GM18870 (cell line): ENCODE data around the gene DPF1.
"Not testable (repeated sequence)": the region's sequence is repeated elsewhere in the genome, so short reads cannot be mapped to it uniquely, and the experiment has no call there.

Experiments used
- ATAC-seq: cut with Tn5 transposase; IDR thresholded peaks from one replicate; pipeline ENCODE4 v1.9.1; 2021; ENCODE audit warnings: moderate library complexity; ENCODE audit not compliant: unreplicated experiment

Gene DPF1

DNA sequence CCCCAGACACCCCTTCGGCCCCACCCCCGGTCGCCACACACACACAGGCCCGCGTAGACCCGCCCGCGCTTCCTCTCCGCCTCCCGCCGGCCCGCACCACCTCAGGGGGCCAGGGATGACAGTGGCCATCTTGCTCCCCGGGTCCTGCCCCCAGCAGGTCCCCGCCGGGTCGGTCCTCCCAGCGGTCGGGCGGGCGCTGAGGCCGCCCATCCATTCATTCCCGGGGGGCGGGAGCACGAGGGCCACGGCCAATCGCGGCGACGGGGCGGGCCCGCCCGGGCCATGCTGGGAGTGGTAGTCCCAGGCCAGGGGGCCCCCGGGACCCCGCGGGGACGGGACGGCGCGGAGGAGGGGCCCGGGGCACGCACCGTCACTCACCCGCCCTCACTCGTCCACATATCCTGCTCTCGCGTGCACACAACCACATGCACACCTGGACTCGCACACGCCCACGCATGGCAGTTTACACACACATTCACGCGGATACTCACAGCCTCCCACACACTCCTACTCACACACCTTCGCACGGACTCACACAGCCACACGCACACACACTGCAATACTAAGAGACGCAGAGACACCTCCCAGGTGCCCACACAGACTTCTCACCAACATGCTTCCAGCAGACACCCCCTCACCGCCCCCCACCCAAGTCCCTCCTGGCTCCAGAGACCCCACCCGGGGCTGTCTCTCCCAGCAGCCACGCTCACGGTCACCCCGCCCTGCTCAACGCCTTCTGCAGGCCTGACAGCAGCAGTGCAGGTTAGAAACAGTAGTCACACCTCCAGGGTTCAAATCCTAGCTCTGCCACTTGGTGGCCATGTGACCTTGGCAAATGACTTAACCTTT lies at the start of gene DPF1:
Gene DPF1, minus strand, starts transcription at position 209 of the 849 bp plus-strand sequence. Its CDS starts 80 bp downstream, at position 129.
- no peak for ATAC-seq

GRCh38 chr19:38273499-38273898 lies 49.5 kb upstream of the DPF1 start:
- ATAC-seq, result no peak

- ATAC-seq, result no peak
These were observed 46.7 kb upstream of the DPF1 start for GRCh38 chr19:38270587-38271167.

GRCh38 chr19:38268539-38268938 lies 44.5 kb upstream of the DPF1 start:
- no peak for ATAC-seq

DNA sequence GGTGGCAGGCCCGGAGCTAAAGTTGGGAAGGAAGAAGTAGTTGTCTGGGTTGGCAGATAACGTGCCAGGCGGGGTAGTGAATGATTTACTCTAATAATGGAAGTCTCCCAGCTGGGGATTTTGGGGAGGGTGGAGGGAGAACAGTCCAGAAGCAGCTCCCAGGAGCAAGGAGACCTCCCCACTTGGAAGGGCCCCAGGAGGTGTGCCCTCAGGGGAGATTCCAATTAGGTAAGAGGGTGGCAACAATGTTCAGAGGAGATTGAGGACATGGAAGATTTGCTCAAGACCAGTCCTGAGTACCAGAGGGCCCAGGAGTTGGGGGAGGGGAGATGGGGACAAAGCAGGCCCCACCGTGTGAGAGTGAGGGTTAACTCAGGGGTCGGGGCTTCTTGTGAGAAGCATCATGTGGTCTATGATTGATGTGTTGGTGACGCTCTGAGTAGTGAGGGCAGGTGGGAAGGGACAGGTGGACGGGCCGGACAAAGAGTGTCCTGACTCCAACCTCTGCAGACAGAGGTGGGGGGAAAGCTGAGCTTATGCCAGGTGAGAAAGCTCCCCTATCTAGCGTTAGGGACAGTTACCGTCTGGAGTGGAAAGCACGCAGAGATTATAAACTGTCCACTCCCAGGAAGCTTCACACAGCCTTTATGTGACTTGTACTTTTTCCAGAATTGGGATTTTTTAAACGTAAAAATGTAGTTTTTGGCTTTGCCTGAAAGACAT lies 43.9 kb upstream of the DPF1 start:
- ATAC-seq, result no peak

DNA sequence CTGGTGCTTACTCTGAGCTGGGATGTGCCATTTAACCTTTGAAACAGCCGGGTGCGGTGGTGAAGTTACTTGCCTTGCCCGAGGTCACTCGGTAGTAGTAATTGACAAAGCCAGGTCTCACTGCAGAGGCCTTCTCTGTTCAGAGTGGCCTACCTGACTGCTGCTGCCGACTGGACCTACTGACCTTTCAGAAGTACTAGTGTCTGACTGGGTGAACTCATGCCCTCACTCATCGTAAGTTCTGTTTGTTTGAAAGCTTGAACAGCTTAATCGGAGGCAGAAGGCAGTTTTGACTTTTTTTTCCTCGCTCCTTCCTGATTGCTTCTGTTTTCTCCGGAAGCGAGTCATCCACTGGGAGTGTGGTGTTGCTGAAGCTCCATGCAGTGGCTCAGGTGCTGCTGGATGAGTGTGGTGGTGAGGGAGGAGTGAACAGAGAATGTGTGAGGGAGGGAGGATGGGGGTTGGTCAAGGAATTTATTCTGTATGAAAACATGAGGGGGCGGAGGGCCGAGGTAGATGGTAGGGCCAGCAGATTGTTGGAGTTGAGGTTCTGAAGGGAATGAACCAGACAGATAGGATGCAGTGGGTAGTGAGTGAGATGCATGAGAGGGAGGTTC lies 43.1 kb upstream of the DPF1 start:
- no peak for ATAC-seq

GRCh38 chr19:38265921-38266429 lies 42.0 kb upstream of the DPF1 start:
- ATAC-seq, result no peak

- no peak for ATAC-seq
These were observed 41.3 kb upstream of the DPF1 start for GRCh38 chr19:38265213-38265861.

DNA sequence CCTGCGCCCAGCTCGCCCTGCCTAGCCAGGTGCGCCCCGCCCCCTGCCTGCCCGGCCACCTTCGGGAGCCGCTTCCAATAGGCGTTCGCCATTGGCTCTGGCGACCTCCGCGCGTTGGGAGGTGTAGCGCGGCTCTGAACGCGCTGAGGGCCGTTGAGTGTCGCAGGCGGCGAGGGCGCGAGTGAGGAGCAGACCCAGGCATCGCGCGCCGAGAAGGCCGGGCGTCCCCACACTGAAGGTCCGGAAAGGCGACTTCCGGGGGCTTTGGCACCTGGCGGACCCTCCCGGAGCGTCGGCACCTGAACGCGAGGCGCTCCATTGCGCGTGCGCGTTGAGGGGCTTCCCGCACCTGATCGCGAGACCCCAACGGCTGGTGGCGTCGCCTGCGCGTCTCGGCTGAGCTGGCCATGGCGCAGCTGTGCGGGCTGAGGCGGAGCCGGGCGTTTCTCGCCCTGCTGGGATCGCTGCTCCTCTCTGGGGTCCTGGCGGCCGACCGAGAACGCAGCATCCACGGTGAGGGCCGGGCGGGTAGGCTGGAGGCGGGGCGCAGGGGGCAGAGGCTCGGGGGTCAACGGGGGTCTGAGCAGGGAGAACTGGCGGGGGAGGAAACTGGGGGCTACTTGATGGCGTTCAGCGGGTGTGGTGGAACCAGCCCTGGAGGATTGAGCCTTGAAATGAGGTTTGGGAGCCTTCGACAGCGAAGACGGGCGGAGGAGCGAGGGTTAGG lies 40.6 kb upstream of the DPF1 start, which contains the start of gene SPINT2:
Gene SPINT2, plus strand, starts transcription at position 88 of the 727 bp plus-strand sequence. Its CDS starts 320 bp downstream, at position 408.
- no peak for ATAC-seq

DNA sequence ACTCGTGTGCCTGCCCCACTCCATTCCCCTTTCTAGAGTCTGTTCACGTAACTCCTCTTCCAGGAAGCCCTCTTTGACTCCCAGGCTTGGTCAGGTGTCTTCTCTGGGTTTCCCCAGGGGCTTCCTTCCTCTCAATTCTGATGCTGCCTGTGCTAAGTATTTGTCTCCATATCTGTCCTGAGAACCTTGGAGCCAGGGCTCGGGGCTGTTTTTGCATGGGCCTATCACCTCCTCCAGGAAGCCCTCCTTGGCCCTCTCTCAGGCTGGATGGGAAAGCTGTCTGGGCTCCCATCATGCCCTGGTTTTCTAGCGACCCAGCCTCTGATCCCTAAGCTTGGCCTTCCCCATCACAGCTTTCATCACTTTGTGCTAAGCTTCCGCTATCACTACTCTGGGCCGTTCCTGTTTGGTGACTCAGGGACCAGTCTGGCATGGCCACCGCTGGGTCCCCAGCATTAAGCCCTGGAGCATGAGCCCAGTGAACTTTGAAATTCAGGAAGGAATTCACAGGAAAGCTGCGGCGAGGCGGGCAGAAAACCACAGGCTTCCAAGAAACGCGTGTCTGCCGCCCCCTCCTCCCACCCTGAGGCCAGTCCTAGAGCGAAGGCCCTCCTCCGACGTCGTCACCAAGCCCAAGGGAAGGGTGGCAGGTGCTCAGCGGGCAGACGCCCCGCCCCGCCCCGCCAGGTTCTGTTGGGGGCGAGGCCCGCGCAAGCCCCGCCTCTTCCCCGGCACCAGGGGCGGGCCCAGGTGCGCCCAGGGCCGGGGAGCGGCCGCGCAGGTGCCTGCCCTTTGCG lies 39.9 kb upstream of the DPF1 start:
- ATAC-seq, result no peak

GRCh38 chr19:38262585-38263268 lies 38.7 kb upstream of the DPF1 start:
- no peak for ATAC-seq

DNA sequence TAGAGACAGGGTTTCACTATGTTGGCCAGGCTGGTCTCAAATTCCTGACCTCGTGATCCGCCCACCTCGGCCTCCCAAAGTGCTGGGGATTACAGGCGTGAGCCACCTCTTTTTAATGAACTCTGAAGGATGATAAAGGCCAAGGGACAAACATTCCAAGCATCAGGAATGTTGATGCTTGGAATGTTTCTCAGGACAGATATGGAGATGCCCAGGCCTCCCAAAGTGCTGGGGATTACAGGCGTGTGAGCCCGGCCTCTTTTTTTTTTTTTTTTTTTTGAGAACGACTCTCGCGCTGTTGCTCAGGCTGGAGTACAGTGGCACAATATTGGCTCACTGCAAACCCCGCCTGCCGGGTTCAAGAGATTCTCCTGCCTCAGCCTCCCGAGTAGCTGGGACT lies 37.9 kb upstream of the DPF1 start:
- not testable (repeated sequence) for ATAC-seq

DNA sequence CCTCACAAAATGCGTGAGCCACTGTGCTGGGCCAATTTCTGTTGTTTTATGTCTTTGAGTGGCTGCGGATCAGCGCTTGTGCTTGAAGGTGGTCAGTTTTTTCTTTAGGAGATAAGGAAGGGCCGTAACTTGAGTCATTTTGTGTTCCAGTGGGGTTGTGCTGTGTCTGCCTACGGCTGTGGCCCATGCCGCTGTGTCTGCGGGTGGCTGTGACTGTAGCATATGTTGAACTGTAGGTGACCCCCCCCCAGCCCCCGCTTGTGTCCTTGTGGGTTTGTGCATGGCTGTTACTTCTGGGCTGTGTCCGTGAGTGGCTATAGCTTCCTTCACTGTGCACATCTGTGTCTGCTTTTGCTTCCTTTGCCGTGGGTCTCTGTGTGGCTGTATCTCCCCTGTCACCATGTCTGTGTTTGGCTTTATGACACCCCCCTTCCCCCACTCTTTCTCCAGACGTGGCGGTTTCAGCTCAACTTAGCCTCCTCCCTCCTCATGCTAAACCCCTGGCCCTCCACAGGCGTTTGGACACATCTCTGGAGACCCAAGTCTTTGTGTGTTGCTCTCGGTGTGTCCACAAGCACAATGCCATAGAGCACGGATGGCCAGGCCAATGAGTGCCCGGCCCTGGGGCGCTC lies 31.5 kb upstream of the DPF1 start:
- ATAC-seq, result no peak

- no peak for ATAC-seq
These were observed 29.8 kb upstream of the DPF1 start for GRCh38 chr19:38253788-38254187.

- no peak for ATAC-seq
These were observed 29.1 kb upstream of the DPF1 start for GRCh38 chr19:38252941-38253691.

GRCh38 chr19:38252385-38252784 lies 28.4 kb upstream of the DPF1 start:
- ATAC-seq, result no peak

- ATAC-seq, result no peak
These were observed 27.6 kb upstream of the DPF1 start for GRCh38 chr19:38251564-38252051.
